SKM-1 (cell line): ENCODE data around the gene MSH5.
"Not testable (repeated sequence)": the region's sequence is repeated elsewhere in the genome, so short reads cannot be mapped to it uniquely, and the experiment has no call there.

Experiments
- DNase-seq: peaks from one replicate; lab custom pipeline; 2025; ENCODE audit not compliant: unreplicated experiment; lab: John Stamatoyannopoulos, UW

MSH5 gene

DNA sequence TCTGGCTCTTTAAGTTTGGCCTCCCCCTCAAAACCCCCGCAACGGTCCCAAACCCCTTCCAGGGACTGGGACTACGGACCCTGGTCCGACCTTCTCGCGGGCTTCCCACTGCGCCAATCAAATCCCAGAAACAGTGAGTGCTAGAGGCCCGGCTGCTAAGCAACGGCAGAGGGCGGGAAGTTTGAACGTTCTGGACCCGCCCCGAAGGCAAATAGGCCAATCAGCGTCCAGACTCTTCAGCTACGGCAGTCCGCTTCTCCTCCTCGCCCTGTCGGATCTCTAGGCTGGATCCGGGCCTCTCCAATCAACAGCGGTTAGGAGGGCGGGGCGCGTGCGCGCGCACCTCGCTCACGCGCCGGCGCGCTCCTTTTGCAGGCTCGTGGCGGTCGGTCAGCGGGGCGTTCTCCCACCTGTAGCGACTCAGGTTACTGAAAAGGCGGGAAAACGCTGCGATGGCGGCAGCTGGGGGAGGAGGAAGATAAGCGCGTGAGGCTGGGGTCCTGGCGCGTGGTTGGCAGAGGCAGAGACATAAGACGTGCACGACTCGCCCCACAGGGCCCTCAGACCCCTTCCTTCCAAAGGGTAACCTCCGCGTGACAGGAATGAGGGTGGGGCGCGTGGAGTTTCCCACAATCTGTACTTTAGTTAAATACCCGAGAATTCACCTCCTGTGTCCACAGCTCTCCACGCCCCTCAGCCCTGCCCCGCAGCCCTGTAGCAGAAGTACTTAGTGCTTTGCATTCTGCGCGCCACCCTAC, at the start of gene MSH5:
MSH5 (plus strand) TSS at position 367 of the 758 bp plus-strand sequence. CDS start 462 bp downstream, outside the sequence.
- peak; percentile 99 for DNase-seq

DNA sequence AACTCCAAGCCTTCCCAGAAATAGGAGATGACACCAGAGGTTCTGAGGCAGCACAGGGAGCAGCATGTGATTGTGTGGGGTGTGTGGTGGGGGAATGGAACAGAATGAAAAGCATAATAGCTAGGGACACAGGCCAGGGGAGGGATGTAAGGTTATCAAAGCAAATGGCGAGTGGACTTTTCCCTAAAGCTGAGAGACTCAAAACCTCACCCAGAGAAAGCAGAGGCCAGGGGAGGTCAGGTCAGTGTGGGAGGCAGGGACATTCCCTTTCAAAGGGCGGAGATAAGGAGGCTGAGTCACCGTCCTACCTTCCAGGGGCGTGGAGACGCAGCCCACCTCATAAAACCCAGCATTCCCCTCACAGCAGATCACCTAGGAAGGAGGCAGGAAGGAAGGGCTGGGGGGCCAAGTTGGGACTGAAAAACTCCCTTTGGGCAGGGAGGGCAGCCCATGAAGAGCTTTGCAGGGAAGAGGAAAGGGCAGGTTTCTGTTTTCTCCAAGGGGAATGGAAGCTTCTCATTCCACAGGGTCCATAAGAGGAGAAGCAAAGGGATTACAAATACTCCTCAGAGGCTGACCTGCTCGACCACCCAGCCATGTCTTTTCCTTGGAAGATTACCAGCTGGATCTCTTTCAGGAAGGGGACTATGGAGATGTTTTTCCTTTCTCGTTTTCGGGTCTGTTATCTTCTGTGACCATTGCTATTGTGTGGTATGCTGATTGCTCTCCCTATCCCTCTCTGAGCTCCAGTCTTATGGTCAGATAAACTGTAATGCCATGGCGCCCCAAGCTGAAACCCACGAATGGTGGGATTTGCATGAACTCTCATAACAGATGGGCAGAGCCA, 49.4 kb upstream of the MSH5 start:
- no peak for DNase-seq

DNA sequence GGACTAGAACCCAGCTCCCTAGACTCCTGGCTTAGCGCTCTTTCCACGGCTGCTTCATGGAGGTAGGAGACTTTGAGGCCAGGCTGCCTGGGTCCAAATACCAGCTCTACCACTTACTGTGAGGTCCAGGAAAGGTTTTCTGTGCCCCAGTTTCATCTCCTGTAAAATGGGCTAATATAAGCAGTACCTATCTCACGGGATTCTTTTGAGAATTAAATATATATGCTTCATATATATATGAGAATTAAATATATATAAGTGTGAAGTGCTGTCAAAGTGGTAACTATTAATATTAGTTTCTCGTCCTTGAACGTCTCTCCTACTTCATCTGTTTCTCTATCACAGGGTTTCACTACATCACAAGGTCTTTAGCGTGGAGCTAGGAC, 48.7 kb upstream of the MSH5 start:
- no peak for DNase-seq

DNA sequence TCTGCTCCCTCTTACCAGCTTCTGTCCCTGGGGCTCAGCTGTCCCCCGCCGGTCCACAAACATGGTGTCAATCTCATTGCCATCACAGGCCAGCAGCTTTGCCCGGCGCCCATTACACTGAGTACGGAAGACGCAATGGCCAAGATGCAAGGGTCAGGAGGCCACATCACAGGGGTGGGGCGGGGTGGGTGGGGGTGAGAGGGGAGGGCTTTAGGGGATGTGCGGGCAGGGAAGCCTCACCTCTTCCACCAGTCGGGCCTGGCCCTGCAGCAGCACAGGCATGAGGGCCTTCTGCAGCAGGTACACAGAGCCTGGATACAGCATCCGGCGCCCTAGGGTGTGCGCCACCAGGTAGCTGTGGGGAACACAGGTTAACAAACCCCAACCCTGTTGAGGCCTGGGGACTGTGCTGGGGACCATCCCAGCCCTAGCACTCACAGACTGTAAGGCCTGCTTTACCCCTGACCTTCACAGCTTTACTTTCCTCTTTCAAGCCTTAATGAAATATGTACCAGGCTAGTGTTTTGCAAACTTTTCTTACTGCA, 48.2 kb upstream of the MSH5 start:
- no peak for DNase-seq

DNA sequence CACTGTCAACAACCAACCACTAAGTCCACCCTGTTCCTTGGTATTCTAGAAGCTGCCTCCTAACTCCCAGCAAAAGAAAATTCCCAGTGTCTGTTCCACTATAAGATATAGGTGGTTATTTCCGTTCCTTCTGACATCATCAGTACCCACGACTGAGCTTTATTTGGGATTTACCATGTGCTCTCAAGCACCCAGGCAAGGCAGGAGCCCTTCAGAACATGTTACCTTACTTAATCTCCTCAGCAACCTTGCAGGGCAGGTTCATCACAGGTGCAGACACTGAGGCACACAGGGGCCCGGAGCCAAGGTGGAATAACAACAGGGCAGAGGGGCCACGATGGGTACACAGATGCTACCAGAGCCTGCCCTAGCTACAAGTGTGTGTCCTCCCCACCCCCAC, 47.5 kb upstream of the MSH5 start:
- no peak for DNase-seq

DNA sequence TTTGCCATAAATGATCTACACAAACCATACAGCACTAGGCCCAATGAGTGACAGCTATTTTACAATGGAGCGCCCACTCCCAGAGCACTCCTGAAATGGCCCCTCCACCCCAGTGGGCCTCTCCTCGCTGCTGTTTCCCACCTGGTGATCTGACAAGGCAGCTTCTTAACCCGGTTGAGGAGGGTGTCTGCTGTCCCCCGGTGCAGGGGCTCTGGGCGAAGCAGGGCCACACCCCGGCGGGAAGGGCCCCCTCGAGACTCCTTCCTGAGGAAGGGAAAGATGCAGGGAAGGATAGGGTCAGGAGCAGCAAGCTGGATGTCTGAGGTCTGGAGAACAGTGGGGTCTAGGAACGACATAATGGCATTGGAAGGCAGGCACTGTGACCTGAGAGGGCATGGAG, 46.9 kb upstream of the MSH5 start:
- DNase-seq = no peak

DNA sequence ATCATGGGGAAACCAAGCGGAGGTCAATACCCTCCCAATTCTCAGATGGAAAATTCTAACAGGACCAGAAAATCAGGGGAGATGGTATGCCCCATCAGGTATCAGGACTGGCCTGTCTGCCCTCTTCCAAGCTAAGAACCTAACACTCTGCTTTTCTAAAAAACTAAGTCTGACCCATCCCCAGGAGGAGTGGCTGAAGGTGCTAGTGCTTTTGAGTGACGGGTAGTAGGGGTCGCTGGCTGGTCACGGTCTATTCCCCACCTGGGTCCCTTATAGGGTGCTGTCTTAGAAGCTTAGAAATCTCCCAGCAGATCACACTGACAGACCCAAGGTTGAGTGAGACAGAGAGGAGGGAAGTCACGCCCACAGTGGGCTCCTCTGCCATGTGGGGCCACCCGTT, 46.3 kb upstream of the MSH5 start:
- DNase-seq = no peak

DNA sequence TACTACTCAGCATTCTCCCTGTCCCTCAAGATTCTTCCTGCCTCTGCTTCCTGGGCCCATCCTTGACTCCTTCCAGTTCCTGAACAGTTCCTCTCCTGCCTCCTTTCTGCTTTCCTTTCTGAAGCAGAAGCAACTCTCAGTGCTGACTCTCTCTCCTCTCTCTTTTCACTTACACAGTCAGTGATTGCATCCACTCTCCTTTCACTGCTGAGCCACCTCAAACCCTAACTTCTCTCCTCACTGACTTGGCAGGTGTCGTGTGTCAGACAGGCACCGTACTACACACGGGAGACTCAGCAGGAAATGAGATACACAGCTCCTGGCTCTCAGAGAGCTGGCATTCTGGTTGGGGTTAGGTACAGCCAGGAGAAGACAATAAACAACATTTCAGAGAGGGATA, 42.2 kb upstream of the MSH5 start:
- no peak for DNase-seq

DNA sequence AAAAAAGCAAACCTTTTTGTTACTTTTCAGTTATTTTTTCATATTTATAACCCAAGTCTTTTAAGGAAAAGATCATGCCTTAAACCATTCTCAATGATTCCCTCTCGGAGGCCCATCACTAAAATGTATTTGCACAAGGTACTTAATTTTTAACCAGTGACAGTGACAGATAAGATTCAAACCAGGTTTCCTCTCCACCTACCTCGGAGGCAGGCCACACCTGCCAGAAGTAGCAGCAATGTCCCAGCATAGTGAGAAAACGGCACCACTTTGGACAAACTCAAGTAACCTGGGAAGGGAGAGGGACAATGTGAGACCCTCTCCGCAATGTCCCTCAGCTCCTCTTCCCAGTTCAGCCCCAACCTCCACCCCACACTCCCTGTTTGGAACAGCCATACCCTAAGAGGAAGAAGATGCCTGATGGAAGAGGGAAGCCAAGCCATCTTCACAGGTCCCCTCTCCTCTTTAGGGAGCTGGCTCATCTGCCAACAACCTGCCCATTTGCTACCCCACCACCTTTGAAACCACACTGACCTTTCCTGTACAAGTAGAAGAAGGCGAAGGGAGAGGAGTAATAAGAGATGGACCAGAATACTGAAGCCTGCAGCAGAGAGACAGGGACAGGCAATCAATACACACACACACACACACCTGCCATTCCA, 38.9 kb upstream of the MSH5 start:
- DNase-seq = no peak

DNA sequence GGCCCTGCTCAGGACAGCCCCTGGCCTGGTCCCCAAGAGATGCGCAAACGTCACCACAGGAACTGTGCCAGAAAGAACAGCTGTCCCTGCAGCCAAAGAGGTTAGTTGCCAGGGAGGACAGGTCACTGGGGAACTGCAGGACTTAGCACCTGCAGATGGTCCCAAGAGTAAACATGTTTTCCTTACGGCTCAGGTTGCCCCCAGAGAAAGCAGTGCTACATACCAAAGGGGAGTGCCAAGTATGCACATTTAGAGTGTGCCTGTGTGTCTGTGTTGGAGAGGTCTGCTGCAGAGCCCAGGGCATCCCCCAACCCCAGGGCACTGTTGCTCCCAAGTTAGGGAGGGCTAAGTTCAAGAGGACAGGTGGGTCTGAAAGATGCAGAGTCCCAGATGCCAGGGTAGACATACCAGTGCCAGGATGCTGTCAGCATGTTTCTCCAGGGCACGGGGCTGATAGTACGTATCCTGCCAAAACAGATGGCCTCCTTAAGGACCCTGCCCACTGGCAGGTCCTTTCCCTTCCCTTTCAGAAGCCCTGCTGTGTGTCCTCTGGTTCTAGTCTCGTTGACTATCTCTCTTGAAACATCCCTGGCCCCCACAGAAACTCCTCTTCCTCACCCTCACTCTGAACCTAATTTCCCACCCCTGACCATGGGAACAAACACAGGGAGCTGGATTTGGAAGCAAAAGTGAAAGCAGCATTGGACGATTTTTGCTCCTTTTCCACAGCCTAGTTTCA, 38.0 kb upstream of the MSH5 start:
- DNase-seq = no peak

DNA sequence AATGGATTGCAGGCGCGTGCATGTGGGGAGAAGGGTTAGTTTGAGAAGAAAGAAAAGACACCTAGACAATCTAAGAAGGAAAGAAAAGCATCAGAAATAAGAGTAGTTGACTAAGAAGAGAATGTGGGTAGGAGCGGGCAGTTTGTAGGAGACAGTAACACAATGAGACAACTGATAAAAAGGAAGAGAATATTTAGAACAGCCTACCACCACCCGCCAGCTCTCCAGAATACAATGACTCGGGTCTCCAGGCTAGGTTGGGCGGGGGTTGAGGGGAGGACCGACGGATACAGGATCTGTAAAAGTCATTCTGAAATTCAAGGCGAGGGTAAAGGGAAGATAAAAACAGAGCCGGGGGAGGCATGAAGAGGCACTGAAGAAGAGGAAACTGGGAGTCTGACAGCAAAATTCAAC, 37.4 kb upstream of the MSH5 start:
- DNase-seq = no peak

DNA sequence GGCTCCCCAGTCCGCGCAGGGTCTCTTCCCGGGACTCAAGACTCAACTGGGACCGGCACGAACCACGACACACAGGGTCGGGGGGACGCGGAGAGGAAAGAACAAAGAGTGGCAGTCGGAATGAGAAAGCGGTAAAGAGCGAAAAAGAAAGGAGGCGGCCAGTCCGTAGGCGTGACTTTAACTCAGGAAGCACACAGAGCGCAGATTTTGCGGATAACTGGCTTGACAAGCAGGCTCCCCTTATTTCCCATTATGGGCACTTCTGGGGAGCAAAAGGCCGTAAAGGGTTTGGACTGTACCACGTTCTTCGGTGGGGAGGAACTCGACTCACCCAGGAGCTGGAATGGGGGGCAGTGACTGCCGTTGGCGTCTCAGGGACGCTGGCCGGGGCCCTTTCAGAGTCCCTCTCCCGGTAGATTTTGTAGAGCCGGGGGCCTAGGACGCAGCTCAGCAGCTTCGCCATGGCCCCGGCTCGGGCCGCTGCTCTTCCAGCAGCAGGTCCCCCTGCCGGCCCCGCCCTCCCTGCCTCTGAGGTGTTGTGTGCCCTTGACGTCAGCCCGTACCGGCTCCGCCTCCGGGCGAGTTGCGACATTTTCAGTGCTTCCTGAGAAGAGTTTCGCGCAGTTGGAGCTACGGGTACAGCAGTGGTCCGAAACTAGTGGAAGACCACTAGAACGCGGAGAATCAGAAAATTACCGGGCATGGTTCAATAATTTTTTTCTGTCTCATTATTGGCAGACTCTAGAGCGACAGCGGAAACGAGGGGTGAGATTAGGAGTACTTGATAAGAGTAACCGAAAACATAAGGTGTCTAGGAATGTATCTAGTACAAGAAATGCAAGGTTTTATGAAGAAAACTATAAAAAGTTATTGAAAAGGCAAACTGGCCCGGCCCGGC, 36.7 kb upstream of the MSH5 start, which contains the start of gene ABHD16A:
ABHD16A (minus strand) TSS at position 506 of the 898 bp plus-strand sequence; CDS start at position 463, 43 bp downstream.
- DNase-seq = peak; percentile 96

DNA sequence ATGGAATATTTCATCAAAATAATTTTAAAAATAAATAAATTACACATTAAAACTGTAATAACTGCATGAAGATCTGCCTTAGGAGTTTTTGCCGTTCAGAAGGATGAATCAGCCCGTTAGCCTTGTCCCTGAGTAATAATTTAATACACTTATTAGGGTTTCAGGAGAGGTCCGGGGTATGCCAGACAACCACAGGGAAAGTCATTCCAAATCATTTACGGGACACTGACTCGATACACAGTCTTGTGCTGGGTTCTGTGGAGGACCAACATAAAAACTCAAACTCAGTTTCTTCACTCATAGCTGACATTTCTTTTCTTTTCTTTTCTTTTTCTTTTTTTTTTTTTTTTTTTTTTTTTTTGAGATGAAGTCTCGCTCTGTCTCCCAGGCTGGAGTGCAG, 33.9 kb upstream of the MSH5 start:
- DNase-seq = no peak

DNA sequence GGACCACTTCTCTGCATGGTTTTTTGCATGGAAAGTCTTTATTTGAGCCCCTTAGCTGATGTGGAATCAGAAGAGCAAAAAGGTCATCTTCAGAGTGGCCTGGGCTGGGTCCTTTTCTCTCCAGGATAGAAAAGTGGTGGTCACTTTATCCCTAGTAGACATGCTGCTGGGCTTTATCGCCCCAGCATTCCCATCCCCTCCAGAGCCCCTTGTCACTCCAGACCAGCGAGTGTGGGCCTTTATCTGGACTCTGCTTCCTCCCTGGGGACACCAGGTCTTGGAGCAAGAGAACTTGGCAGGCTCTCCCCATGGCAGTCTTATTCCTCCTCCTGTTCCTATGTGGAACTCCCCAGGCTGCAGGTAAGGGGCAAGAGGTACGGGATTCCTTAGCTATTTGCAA, 33.2 kb upstream of the MSH5 start, which contains the start of gene LY6G6F:
LY6G6F (plus strand) TSS at position 268 of the 400 bp plus-strand sequence; CDS start at position 309, 41 bp downstream.
- DNase-seq = no peak

DNA sequence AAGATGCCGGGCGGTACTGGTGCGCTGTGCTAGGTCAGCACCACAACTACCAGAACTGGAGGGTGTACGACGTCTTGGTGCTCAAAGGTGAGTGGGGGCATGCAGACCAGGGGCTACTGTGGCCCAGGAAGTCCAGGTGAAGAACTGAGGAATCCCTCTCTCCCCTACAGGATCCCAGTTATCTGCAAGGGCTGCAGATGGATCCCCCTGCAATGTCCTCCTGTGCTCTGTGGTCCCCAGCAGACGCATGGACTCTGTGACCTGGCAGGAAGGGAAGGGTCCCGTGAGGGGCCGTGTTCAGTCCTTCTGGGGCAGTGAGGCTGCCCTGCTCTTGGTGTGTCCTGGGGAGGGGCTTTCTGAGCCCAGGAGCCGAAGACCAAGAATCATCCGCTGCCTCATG, 32.1 kb upstream of the MSH5 start:
- DNase-seq = no peak

DNA sequence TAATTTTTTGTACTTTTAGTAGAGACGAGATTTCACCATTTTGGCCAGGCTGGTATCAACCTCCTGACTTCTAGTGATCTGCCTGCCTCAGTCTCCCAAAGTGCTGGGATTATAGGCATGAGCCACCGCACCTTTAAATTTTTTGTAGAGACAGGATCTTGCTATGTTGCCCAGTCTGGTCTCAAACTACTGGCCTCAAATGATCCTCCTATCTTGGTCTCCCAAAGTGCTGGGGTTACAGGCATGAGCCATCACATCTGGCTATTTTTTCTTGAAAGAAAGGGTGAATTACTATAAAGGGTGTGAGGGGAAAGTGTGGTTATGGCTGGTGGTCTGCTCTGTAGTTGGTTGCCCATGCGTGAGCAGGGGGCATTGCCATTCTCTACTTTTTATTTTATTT, 31.6 kb upstream of the MSH5 start:
- no peak for DNase-seq

DNA sequence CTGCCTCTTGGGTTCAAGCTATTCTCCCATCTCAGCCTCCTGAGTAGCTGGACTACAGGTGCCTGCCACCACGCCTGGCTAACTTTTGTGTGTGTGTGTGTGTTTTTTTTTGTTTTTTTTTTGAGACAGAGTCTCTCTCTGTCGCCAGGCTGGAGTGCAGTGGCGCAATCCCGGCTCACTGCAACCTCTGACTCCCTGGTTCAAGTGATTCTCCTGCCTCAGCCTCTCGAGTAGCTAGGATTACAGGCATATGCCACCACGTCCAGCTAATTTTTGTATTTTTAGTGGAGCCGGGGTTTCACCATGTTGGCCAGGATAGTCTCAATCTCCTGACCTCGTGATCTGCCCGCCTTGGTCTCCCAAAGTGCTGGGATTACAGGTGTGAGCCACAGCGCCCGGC, 30.6 kb upstream of the MSH5 start:
- DNase-seq = not testable (repeated sequence)

DNA sequence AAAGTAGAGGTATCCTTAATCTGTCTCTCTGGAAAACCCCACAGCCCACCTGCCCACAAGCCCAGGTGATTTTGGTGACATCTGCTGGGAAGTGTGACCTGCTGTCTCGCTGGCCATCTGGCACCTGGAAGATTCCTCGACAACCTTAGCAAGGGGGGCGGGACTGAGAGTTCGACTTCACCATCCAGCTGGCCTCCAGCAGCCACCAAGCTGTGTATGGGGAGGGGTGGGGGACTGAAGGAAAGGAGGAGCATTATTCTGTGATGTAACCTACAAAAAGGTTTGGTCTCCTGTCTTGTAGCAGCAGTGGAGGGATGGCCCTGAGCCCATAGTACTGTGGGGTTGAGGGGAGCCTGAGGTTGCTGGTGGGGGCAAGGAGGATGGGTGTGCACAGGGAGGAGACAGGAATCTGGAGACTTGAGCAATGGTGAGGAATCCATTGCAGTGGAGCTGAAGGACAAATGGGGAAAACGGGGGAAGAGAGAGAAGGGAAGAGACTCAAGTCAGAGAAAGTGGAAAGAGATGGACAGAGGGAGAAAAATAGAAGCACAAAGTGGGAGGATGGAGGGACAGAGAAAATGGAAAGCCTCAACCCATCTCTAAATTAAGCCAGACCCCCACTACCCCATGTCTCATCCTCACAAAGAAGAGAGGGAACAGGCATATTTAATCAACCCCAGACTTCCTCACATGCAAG, 29.1 kb upstream of the MSH5 start:
- DNase-seq = no peak

DNA sequence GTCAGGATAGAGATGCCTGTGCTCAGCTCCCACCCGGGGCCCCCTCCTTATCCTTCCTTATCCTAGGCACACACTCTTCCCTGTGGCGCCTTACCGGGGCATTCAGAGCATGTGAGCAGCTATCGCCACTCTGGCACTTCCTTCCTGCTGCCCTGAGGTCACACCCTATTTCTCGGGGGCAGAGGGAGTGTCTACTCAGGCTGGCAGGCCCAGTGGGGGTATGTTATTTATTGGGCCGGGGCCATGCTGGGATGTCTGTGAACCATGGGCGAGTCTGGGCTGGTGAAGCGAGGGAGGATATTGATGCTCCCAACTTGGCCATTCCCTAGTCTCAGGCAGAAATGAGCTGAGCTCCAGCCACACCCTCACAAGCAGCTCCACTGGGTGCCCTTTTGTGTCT, 28.6 kb upstream of the MSH5 start:
- no peak for DNase-seq
